GM18517 (cell line): Measurements from ENCODE around the gene SPRED1.
"Not testable (repeated sequence)": the region's sequence is repeated elsewhere in the genome, so short reads cannot be mapped to it uniquely, and the experiment has no call there.

Source experiments
- ATAC-seq: cut with Tn5 transposase; IDR thresholded peaks from one replicate; pipeline ENCODE4 v1.9.1; 2021; ENCODE audit warnings: mild to moderate bottlenecking, moderate library complexity; ENCODE audit not compliant: unreplicated experiment

The SPRED1 gene

DNA sequence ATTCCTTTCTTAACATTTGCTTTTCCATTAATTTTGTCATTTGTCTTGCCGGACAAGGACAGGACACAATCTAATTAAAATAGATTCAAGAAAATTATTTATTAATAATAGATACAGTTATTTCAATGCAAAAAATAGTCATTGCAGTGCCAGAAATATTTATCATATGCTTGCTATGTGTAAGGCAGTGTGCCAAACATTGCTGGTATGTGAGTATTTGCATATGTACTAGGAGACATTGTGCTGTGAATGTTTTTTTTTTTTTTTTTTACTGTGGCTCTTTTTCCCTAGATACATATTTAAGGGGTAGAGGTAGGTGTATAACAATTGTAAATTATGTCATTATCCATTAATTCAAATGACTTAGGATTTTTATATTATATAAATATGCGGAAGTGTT lies 23.3 kb downstream of the SPRED1 start:
- no peak for ATAC-seq

DNA sequence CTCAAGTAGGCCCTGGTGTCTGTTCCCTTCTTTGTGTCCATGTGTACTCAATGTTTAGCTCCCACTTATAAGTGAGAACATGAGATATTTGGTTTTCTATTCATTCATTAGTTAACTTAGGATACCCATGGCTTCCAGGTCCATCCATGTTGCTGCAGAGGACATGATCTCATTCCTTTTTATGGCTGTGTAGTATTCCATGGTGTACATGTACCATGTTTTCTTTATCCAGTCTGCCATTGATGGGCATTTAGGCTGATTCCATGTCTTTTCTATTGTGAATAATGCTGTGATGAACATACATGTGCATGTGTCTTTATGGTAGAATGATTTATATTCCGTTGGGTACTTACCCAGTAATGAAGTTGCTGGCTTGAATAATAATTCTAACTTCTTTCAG lies 24.6 kb downstream of the SPRED1 start:
- not testable (repeated sequence) for ATAC-seq

DNA sequence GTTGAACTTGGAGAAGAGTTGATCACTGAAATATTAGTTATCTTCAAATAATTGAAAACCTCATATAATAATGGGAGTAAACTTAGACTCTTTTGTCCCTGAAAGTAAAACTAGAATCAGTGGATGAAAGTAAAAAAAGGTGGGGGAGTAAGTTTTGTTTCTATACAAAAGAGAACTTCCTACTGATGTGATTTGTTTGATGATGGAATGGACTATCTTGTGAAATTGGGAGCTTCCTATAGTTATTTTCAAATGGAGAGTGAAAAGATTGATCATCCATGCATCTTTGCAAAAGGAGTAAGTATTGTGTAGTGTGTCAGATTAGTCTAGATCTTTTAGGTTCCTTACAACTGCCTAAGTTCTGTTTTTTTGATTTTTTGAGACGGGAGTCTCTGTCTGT lies 28.4 kb downstream of the SPRED1 start:
- no peak for ATAC-seq

DNA sequence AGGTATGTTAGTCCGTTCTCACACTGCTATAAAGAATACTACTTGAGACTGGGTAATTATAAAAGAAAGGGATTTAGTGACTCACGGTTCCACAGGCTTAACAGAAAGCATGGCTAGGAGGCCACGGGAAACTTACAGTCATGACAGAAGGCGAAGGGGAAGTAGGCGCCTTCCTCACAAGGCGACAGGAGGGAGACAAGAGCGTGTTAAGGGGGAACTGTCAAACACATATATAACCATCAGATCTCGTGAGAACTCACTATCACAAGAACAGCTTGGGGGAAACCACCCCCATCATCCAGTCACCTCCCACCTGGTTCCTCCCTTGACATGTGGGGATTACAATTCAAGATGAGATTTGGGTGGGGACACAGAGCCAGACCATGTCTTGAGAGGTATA lies 30.4 kb downstream of the SPRED1 start:
- ATAC-seq, result no peak

DNA sequence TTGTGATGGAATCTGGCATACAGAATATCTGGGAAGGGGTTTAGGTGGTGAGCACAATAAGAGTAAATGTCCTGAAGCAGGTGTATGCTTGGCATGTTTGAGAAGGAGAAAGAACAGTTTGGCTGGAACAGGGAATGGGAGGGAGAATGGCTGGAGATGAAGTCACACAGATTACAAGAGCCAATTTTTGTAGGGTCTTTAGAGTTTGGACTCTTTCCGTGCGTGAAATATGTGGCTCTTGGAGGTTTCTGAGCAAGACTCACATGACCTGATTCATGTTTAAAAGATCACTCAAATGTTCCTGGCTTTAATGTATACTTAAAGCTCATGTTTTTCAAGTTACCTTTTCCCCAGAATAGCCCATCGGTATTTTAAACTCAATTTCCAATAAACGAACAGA lies 32.8 kb downstream of the SPRED1 start:
- ATAC-seq, result no peak

DNA sequence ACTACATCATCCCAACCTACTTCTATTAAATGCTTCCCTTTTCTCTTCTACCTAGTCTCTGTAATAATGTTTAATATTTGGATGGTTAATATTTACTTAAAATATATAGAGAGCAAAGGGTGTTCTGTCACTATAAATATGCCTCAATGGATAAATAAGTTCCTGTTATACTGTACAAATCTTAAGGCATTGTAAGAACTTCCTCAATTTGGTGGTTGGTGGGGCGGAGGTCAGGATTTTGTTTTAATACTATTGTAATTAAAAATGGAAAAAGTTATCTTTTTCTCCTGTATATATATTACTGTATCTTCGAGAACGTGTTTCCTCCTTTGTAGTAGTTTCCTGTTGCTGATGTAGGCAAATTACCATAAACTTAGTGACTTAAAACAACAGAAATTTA lies 41.5 kb downstream of the SPRED1 start:
- no peak for ATAC-seq

DNA sequence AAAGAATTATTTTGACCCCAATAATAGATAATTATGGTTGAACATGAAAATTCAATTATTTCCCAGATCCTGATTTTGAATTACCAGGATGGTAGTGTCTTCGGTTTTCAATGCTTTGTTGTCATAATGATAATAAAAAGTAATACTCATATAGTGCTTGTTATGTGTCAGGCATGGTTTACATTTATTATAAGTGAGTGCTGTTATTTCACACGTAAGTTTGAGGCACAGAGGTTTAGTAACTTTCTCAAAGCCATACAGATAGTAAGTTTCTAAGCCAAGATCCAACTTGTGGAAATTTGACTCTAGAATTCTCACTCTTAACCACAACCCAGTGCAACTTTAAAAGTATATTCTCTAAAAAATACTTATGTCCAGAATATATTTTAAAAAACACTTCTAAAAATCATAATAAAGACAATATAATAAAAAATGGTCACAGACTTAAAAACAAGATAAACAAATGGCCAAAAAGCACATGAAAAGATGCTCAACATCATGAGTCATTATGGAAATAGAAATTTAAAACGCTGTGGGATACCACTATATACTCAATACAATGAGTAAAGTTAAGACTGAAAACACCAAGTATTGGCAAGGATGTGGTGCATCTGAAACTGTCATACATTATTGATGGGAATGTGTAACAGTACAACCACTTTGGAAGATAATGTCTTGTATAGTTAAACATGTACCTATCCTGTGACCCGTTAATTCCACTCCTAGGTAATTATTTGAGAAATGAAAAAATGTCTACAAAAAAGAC lies 45.2 kb downstream of the SPRED1 start:
- no peak for ATAC-seq

DNA sequence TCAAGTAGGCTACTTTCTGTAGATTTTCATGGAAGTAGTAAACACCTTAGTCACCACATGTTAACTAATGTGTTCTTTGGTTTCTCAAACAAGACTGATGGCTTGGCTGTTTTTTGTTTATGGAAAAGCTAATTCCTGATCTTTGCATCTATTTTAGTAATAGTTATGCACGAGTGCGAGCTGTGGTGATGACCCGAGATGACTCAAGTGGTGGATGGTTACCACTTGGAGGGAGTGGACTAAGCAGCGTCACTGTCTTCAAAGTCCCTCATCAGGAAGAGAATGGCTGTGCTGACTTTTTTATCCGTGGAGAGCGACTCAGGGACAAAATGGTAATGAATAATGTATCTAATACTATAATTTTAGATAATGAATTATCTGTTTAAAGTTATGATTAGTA lies 46.6 kb downstream of the SPRED1 start:
- ATAC-seq, result no peak

DNA sequence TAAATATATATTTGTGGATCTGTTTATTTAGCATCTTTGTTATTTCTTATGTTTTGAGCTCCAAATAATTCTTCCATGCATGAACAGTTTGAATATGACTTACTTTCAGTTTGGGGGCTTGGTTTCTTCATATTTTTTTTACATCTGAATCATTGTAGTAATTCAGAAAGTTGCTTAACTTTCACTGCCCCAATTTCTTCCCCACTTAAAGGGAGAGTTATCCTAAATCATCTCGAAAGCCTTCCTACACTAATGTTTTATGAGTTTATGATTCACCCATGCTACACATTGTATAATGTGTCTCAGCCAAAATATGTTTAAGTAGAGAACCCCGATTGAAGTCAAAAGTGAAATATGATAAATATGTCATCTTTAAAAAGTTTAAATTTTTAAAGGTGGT lies 47.8 kb downstream of the SPRED1 start:
- ATAC-seq, result no peak

DNA sequence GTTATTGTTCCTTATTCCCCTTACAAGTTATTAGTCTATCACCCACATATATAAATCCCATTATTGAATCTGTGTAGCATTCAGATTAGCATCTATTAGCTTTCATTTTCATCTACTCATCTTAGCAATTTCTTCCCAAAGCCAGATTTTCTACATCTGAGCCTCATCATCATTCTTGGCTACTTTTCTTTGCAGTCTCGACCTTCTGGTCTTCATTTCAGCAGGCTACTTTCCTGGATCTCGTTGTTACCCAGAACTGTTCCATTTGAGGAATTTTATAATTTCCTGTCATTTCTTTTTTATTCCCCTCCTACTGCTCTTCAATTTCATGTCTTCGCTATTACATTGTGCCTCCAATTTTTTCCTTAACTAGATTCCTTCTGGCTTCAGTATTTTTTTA lies 51.8 kb downstream of the SPRED1 start:
- ATAC-seq, result no peak

DNA sequence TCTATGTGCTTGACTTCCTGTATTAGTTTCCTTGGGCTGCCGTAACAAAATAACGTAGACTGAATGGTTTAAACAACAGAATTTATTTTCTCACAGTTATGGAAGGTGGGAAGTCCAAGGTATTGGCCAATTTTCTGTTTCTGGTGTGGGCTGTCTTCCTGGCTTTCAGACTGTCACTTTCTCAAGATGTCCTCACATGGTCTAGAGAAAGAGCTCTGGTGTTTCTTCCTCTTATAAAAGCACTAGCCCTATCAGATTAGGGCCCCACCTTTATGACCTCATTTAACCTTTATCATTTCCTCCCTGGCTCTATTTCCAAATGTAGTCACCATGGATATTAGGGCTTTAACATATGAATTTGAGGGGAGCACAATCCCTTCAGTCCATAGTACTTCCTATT lies 54.6 kb downstream of the SPRED1 start:
- no peak for ATAC-seq

DNA sequence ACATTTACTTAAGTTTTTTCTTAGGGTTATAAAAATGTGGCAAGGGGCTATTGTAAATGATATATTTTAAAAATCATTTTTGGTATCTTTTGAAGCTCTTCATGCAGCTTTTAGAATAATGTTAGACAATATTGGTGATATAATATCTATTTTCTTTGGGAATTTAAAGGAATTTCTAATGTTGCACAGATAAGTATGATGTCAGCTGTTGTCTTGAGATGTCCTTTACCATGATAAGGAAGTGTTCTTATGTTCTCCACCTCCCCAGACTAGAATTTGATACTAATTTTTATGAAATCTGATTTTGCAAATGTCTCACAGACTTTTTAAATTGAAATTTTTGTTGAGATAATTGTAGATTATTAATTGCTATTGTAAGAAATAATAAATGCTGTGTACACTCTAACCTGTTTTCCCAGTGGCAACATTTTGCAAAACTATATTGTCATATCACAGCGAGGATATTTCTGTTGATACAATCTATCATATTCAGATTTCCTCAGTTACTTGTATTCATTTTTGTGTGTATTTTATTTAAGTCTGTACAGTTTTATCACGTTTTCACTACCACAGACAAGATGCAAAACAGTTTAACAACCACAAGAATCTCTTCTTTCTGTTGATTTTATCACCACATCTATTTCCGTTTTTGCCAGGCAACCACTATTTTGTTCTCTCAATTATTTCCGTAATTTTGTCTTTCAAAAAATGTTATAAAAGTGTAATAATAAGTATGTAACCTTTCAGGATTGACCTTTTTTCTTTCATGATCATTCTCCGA lies 55.4 kb downstream of the SPRED1 start:
- no peak for ATAC-seq

DNA sequence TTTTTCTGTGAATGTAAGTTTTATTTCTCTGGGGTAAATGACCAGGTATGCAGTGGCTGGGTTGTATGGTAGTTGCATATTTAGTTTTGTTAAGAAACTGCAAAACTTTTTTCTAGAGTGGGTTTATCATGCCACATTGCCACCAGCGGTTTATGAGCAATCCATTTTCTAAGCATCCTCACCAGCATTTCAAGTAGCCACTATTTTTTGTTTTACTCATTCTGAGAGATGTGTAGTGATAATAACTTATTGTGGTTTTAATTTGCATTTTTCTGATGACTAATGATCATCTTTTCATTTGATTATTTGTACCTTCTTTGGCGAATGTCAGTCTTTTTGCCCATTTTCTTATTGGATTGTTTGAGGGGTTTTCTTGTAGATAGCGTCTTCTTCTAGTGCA lies 56.2 kb downstream of the SPRED1 start:
- no peak for ATAC-seq

DNA sequence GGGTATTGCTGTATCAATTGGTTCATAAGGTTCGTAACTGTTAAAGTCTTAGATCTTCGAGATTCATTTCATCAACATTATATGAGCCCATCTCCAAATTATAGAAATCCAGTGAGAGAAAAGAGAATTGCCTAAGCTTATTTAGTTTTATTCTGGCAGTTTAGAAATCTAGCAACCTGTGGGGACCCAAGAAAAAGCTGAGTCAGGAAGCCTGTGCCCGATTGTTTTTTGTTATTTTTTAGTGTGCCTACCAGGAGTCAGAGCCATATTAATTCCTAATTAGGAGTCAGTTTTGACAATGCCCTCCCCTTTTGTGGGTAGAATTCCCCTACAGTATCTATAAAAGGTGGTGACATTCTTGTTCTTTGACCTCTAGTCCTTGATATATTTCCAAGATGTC lies 59.6 kb downstream of the SPRED1 start:
- ATAC-seq, result no peak

DNA sequence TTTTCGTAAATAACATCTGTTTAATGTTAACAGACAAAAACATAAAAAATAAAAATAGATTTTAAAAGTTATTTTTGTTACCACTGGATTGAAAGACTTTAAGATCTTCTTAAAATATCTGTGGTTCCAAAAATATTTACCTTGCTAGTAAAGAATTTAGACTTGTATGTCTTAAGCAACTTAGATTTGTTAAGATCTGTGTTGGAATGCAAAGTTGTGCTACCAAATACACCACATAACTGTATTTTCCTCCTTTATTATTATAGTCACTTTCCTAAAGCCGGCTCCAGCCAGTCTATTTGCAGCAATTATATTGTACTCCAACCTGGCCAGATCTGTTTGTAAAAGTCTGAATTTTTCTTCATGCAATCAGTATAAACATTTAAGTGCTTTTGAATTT lies 63.7 kb downstream of the SPRED1 start:
- ATAC-seq, result no peak

DNA sequence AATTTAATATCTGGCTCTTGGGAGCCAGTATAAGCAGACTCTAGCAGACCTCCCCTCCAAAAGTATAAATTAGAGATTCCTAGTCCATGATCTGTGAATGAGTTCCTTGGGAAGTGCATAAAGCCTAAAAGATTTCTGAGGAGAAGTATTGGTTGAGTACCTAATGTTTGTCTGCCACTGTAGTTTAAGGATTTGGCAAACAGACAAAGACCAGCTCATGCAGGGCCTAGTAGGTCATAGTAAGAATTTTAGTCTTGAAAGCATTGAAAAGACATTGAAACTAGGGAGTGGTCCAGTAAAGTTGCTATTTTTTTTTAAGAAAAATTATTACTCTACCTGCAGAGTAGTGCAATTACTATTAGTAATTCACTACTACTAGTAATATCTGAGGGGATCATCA lies 67.5 kb downstream of the SPRED1 start:
- ATAC-seq, result no peak

DNA sequence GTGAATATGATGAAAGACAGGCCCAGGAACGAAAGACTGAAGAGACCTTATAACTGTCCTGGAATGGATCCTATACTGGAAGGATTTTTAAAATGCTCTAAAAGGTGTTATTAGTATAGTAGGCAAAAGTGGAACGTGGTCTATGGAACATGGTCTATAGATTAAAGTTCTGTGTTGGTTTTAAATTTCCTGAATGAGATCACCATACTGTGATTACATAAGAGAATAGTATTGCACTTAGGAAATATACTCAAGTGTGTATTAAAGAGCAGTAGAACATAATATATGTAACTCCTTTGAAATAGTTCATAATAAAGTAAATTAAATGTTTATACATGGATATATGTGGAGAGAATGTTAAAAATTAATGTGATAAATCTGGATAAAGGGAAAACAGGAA lies 68.2 kb downstream of the SPRED1 start:
- ATAC-seq, result no peak

DNA sequence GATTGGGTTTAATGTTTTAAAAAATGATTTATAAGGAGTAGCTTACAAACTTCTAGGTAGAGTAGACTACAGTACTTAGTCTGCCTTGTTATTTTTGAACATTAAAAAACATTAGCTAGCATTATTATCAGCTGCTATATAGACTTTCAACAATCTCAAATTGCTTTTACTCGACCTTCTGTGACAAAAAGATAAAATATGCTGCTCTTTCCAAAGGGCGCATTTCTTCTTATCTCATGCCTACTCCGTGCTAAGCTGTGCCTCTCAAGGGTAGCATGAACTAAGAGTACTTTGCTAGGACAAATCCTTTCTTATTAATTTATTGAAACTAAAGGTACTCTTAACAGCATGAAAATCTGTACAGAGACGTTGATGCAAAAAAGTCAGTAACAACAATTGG lies 71.3 kb downstream of the SPRED1 start:
- ATAC-seq, result no peak

DNA sequence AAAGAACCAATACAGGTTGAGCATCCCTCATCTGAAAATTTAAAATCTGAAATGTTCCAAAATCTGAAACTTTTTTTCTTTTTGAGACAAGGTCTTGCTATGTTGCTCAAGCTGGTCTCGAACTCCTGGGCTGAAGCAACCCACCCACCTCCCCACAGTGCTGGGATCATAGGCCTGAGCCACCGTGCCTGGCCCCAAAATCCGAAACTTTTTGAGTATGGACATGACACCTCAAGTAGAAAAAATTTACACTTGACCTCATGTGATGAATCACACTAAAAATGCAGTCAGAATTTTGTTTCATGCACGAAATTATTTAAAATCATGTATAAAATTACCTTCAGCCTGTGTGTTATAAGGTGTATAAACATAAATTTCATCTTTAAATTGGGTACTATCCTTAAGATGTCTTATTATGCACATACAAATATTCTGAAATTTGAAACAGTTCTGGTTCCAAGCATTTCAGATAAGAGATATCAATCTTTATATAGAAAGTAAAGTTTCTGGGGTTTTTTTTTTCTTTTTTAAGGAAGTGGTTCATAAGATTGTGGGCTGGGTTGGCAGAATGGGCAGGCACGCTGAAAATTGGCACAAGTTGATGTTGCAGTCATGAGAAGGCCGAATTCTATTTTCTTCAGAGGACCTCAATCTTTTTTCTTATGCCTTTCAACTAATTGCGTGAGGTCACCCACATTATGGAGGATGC lies 72.5 kb downstream of the SPRED1 start:
- no peak for ATAC-seq

DNA sequence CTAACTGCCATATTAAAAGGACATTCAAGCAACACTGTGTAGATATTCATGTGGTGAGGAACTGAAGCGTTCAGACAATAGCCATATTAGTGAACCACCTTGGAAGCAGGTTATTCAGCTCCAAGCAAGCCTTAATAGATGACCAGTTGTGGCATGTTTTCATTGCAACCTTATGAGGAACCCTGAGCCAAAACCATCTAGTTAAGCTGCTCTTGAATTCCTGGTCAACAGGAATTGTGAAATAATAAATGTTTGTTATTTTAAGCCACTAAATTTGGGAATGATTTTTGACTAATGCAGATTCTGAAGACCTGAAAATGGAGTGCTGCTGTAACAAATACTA lies 73.0 kb downstream of the SPRED1 start:
- no peak for ATAC-seq

DNA sequence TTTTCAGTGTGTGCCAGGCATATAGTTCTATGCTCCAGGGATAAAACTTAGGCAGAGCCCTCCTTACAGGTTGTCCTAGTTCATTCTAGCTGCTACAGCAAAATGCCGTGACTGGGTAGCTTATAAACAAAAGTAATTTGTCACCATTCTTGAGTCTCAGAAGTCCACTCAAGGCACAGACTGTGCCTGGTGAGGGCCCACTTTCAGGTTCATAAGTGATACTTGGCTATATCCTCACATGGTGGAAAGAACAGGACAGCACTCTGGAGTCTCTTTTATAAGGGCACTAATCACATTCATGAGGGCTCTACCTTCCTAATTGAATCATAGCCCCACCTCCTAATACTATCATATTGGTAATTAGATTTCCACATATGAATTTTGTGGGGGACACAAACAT lies 80.1 kb downstream of the SPRED1 start:
- ATAC-seq, result no peak

DNA sequence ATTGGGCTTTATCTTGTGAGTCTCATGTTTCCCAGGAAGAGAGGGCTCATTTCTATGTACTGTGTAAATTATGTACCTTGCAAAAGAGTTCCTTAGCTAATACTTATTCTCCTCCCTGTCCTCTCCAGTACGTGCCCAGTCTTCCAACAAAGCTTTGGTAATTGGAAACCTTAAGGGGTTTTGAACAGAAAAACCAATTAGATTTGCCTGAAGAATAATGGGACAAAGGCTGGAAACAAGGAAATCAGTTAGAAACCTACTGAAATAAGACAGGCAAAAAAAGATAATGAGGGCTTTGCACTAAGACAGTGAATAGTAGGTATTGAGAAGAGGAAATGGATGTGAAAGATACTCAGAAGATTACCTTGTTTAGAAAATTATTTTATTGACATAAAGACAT lies 82.5 kb downstream of the SPRED1 start:
- no peak for ATAC-seq
